CD4-positive, CD25-positive, alpha-beta regulatory T cell (primary cell): ENCODE results near the gene TREH. TPM values are rescaled to one million over a fixed set of nuclear protein-coding genes. Genes with fewer than 3 reads are reported as not detected.

ENCODE experiments used
- ATAC-seq, 2 donors: fragments of 150-1000 bp; cut with Tn5 transposase; one replicate each; pipeline ENCODE4 v1.10.0; 2021; ENCODE audit warnings: low read depth in 2 of 2, moderate number of reproducible peaks in 2 of 2, moderate library complexity in 1 of 2
- DNase-seq, 3 donors: peaks; one replicate each; pipeline versions ENCODE4 v3.0.0 to v3.0.0-alpha.2; 2012 to 2022; ENCODE audit warnings: mixed read lengths in 1 of 3
- H3K27ac ChIP-seq: one replicate; pipeline ENCODE4 v1.7.0; 2013; ENCODE audit warnings: mild to moderate bottlenecking, low read length; ENCODE audit not compliant: insufficient read depth, poor library complexity, severe bottlenecking
- H3K27me3 ChIP-seq: one replicate; pipeline ENCODE4 v1.7.0; 2013; ENCODE audit warnings: low read length; ENCODE audit not compliant: control insufficient read depth, insufficient read depth
- H3K36me3 ChIP-seq: one replicate; pipeline ENCODE4 v1.7.0; 2013; ENCODE audit warnings: mild to moderate bottlenecking, low read length, moderate library complexity; ENCODE audit not compliant: control insufficient read depth, insufficient read depth
- H3K4me1 ChIP-seq: 2 replicates; pipeline ENCODE4 v1.7.0; 2013; ENCODE audit warnings: mild to moderate bottlenecking, low read length; ENCODE audit not compliant: insufficient read depth, control insufficient read depth, poor library complexity, severe bottlenecking
- H3K4me3 ChIP-seq: one replicate; pipeline ENCODE4 v1.7.0; 2013; ENCODE audit warnings: low read depth, mild to moderate bottlenecking, low read length, moderate library complexity
- H3K9me3 ChIP-seq, 2 experiments: 1 replicate in 1 of 2; 2 replicates in 1 of 2; pipeline ENCODE4 v1.7.0; 2013; ENCODE audit warnings: low read length in 2 of 2, mild to moderate bottlenecking in 1 of 2, moderate library complexity in 1 of 2; ENCODE audit not compliant: control insufficient read depth in 2 of 2
- H3K27ac Mint-ChIP-seq, 3 donors: one replicate each; pipeline ENCODE4 v1.8.0; 2020 to 2022; ENCODE audit warnings: mild to moderate bottlenecking in 3 of 3, mixed read lengths in 3 of 3, moderate library complexity in 2 of 3
- H3K27me3 Mint-ChIP-seq: one replicate; pipeline ENCODE4 v1.8.0; 2022; ENCODE audit warnings: mild to moderate bottlenecking, mixed read lengths
- H3K36me3 Mint-ChIP-seq: one replicate; pipeline ENCODE4 v1.8.0; 2020; ENCODE audit warnings: mixed read lengths
- H3K4me1 Mint-ChIP-seq, 4 donors: one replicate each; pipeline ENCODE4 v1.8.0; 2020 to 2022; ENCODE audit warnings: mixed read lengths in 4 of 4, mild to moderate bottlenecking in 1 of 4
- H3K4me3 Mint-ChIP-seq, 4 donors: one replicate each; pipeline ENCODE4 v1.8.0; 2020 to 2022; ENCODE audit warnings: mild to moderate bottlenecking in 4 of 4, mixed read lengths in 4 of 4, moderate library complexity in 3 of 4
- H3K9me3 Mint-ChIP-seq, 7 donors: one replicate each; pipeline ENCODE4 v1.8.0; 2020 to 2022; ENCODE audit warnings: mixed read lengths in 7 of 7, mild to moderate bottlenecking in 3 of 7, moderate library complexity in 2 of 7
- polyA plus RNA-seq, 4 donors: library from polyadenylated mRNA; unstranded; fragments of 300-500 nt; fragmentation: Illumina TruSeq; gene quantifications; one replicate each; pipeline ENCODE4 v1.2.3, GENCODE V29; 2021
- total RNA-seq: library from RNA; stranded (reverse); gene quantifications from one replicate; pipeline ENCODE4 v1.2.3, GENCODE V29; 2022

TREH gene
- total and polyA plus RNA-seq, 5 donors from 2014 or later: not detected

DNA sequence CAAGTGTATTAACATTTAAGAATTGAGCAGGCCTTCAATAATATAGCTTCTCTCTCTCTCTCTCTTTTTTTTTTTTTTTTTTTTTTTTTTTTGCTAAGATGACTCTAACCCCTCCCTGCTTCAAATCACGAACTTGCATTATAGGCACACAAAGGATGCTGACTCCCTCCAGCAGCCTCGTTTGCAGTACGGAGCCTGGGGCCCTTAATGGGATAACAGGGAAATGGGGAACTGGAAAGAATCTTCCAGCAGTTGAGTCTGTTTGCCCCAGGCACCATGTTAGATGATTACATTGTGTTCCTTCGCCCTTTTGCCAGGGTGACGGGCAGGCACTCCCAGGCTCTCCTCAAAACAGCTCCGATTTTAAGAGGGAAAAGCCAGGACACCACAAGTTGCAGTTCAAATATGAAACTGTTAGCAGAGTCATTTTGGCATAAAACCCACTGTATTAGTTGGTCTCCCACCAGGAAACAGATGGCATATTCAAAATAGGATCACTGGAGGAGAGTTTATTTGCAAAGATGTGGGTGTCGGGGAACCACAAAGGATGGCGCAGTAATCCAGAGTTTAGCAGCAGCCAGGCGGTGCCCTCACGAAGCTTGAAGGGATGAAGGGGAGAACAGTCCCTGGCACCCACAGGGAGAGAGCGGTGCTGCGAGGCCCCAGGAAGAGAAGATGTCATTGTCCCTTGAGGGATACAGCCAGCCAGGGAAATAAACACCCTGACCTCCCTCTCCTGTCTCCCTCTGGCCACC lies 26.5 kb upstream of the TREH start:
- ATAC-seq (peak in 1 of 2 donors; percentile 23), DNase-seq (no peak)
- peak overlapping the region; percentile 44 for H3K4me3 ChIP-seq
- no peaks in the 10 kb centered on the region for H3K36me3 ChIP-seq
- H3K27me3 ChIP-seq: no peaks in the 10 kb centered on the region
- peak overlapping the region; percentile 95 to 97 (median 97) for H3K27ac Mint-ChIP-seq
- peaks cover 41% of the 10 kb centered on the region for H3K4me1 ChIP-seq
- no peaks in the 10 kb centered on the region for H3K9me3 ChIP-seq
- peak overlapping the region; percentile 63 for H3K27ac ChIP-seq
- H3K4me1 Mint-ChIP-seq: peaks cover 18 to 63% (median 30%) of the 10 kb centered on the region in 4 donors
- H3K36me3 Mint-ChIP-seq: no peaks in the 10 kb centered on the region
- peaks cover 0 to 2% (median 0%) of the 10 kb centered on the region in 7 donors for H3K9me3 Mint-ChIP-seq
- H3K27me3 Mint-ChIP-seq: peaks cover 6% of the 10 kb centered on the region
- H3K4me3 Mint-ChIP-seq: peak overlapping the region; percentile 51 to 83 (median 80)

DNA sequence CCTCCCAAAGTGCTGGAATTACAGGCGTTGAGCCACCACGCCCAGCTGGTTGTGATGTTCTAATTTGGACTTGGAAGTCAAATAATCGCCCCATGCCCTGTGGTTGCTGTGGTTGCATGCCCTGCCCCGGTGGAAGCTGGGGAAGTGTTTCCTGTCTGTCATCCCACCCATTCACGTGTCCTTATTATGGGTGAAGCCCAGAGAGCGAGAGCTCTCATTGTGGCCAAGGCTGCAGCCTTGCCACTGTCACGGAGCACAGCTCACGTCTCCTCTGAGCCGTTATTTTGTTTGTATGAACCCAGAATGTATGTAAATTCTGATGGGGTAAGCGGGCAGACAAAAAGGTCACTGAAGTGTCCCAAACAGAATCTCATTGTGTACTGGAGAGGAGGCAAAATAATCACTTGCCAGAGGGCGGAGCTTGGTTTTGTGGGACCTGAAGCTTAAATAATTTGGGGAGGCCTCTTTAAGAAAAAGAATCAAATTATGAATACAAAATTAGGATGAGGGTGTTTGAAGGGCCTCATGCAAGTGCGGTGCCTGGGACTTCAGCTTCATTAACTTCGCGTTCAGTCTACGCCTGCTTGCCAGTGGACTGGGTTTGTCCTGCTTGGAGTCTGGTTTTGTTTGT lies 25.8 kb upstream of the TREH start:
- H3K27ac Mint-ChIP-seq: peak overlapping the region; percentile 95 to 97 (median 97)
- peak; percentile 78 to 89 for ATAC-seq
- H3K9me3 Mint-ChIP-seq: peaks cover 0 to 4% (median 2%) of the 10 kb centered on the region in 7 donors
- Histone ChIP-seq H3K9me3 (peaks cover 0 to 3% of the 10 kb centered on the region in 2 experiments), H3K27ac (peak overlapping the region; percentile 63), H3K36me3 (no peaks in the 10 kb centered on the region), H3K4me1 (peaks cover 46% of the 10 kb centered on the region), H3K27me3 (no peaks in the 10 kb centered on the region), H3K4me3 (peak overlapping the region; percentile 44)
- peaks cover 6% of the 10 kb centered on the region for H3K27me3 Mint-ChIP-seq
- peaks cover 21 to 68% (median 33%) of the 10 kb centered on the region in 4 donors for H3K4me1 Mint-ChIP-seq
- DNase-seq: peak in 2 of 3 donors; percentile 61 to 89
- peak overlapping the region; percentile 51 to 83 (median 80) for H3K4me3 Mint-ChIP-seq
- no peaks in the 10 kb centered on the region for H3K36me3 Mint-ChIP-seq

DNA sequence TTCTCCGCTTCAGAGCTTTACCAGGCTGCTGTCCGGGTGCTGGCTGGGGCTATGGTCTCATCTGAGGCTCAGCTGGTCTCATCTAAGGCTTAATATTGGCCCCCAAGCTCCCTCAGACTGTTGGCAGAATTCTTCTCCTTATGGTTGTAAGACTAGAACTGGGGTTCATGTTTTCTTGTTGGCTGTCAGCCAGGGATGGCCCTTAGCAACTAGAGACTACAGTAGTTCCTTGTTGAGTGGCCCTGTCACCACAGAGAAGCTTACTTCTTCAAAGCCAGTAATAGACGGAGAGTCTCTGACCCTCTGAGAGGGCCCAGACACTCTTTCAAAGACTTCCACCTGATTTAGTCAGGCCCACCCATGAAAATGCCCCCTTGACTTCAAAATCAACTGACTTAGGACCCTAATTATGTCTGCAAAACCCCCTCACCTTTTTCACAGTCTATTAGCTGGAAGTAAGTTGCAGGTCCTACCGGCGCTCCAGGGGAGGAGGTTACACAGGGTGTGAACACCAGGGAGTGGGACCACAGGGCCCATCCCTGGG lies 24.2 kb upstream of the TREH start:
- no peaks in the 10 kb centered on the region for H3K36me3 ChIP-seq
- H3K9me3 ChIP-seq: peaks cover 0 to 3% of the 10 kb centered on the region in 2 experiments
- ATAC-seq (no peak), DNase-seq (no peak)
- Mint-ChIP-seq H3K4me3 (peak overlapping the region in 2 of 4 donors; percentile 8 to 43), H3K27me3 (peaks cover 6% of the 10 kb centered on the region), H3K36me3 (no peaks in the 10 kb centered on the region), H3K9me3 (peaks cover 0 to 8% (median 2%) of the 10 kb centered on the region in 7 donors), H3K27ac (peak overlapping the region; percentile 56 to 97 (median 89)), H3K4me1 (peaks cover 30 to 84% (median 43%) of the 10 kb centered on the region in 4 donors)
- H3K27me3 ChIP-seq: no peaks in the 10 kb centered on the region
- H3K4me3 ChIP-seq: no peak overlapping the region
- H3K4me1 ChIP-seq: peaks cover 62% of the 10 kb centered on the region
- H3K27ac ChIP-seq: peak overlapping the region; percentile 43

DNA sequence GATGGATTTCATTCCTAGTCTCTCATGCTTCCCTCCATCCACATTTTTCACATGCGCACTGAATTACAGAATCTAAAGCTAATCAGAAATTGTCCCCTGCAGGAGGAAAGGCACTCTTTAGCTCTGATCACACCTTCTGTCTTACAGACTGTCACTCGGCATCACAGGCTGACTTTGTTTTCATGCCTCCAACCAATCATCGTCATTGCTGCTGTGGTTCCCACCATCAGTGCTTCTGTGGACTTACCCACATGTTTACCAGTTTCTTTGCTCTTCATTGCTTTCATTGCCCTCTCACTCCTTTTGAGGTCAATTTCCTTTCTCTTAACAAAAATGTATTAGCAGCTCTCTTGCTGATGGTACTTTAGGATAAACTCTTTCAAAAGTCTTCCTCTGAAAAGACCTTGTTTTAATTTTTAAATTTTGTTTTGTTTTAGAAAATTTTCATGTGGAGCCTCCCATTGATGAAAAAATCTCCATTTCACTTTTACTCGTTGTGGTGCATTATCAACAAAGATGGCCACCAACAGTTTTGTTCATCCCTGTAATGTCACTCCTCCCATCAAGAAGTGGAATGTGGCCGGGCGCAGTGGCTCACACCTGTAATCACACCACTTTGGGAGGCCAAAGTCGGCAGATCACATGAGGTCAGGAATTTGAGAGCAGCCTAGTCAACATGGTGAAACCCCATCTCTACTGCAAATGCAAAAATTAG lies 20.2 kb upstream of the TREH start:
- no peaks in the 10 kb centered on the region for H3K27me3 Mint-ChIP-seq
- peak; percentile 98 to 99 for ATAC-seq
- peaks cover 0 to 3% of the 10 kb centered on the region in 2 experiments for H3K9me3 ChIP-seq
- H3K36me3 Mint-ChIP-seq: no peaks in the 10 kb centered on the region
- H3K9me3 Mint-ChIP-seq: peaks cover 0 to 8% (median 2%) of the 10 kb centered on the region in 7 donors
- H3K4me3 ChIP-seq: peak overlapping the region; percentile 55
- H3K4me1 Mint-ChIP-seq: peaks cover 18 to 82% (median 40%) of the 10 kb centered on the region in 4 donors
- peaks cover 77% of the 10 kb centered on the region for H3K4me1 ChIP-seq
- DNase-seq: peak; percentile 60 to 90 (median 89)
- H3K27ac Mint-ChIP-seq: peak overlapping the region; percentile 97 to 98 (median 98)
- H3K4me3 Mint-ChIP-seq: peak overlapping the region; percentile 2 to 82 (median 74)
- H3K27me3 ChIP-seq: no peaks in the 10 kb centered on the region
- H3K27ac ChIP-seq: peak overlapping the region; percentile 75
- H3K36me3 ChIP-seq: no peaks in the 10 kb centered on the region

DNA sequence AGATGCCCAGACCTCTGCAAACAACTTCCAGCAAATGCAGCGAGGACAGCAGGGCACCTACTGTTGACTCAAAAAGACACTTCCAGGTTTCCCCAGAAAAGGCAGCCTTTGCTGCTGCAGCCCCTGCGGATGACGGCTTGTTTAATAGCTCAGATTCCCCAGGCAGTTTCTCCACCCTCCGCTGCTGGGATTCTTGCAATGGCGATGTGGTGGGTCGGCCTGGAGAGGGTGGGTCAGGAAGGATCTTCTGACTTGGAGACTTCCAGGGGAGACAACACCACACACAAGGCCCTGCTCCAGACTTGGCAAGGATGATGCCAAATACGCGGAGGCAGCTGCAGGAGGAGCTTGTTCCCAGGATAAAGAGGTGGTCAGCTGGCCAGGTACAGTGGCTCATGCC lies 17.9 kb upstream of the TREH start:
- DNase-seq (no peak), ATAC-seq (no peak)
- H3K36me3 Mint-ChIP-seq: no peaks in the 10 kb centered on the region
- Histone ChIP-seq H3K27me3 (no peaks in the 10 kb centered on the region), H3K36me3 (no peaks in the 10 kb centered on the region), H3K27ac (no peak overlapping the region), H3K9me3 (peaks cover 0 to 3% of the 10 kb centered on the region in 2 experiments), H3K4me3 (no peak overlapping the region), H3K4me1 (peaks cover 81% of the 10 kb centered on the region)
- peak overlapping the region; percentile 63 to 92 (median 89) for H3K27ac Mint-ChIP-seq
- H3K4me1 Mint-ChIP-seq: peaks cover 25 to 82% (median 46%) of the 10 kb centered on the region in 4 donors
- peak overlapping the region in 1 of 4 donors; percentile 40 for H3K4me3 Mint-ChIP-seq
- peaks cover 0 to 8% (median 2%) of the 10 kb centered on the region in 7 donors for H3K9me3 Mint-ChIP-seq
- H3K27me3 Mint-ChIP-seq: no peaks in the 10 kb centered on the region

DNA sequence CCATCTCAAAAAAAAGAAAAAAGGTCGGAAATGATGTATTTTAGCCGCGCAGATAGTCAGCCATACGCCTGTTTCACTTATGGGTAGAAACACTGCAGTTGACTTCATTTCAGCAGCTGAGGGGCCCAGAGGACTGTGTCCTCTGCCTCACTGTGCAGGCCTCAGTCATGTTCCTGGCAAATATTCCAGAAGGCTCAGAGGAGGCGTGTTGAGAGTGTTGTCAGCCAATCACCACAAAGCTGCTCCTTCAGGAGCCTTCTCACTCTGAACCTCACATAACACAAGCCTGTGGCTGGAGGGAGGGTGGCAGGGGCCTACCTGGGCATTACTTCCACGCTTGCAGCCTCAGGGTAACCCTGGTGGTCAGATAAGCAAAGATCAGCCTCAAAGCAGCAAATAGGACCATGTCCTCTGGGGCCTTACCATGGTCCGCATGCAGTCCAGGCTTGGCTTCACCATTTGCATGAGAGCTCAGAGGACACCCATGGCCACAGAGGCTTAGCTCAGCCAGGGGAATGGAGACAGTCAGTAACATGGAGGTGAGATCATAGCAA lies 17.3 kb upstream of the TREH start:
- H3K36me3 ChIP-seq: no peaks in the 10 kb centered on the region
- ATAC-seq (no peak), DNase-seq (no peak)
- H3K9me3 ChIP-seq: peaks cover 0 to 3% of the 10 kb centered on the region in 2 experiments
- H3K27me3 ChIP-seq: no peaks in the 10 kb centered on the region
- Mint-ChIP-seq H3K27ac (peak overlapping the region; percentile 63 to 92 (median 89)), H3K4me3 (peak overlapping the region in 2 of 4 donors; percentile 3 to 73), H3K36me3 (no peaks in the 10 kb centered on the region), H3K27me3 (no peaks in the 10 kb centered on the region), H3K9me3 (peaks cover 0 to 8% (median 2%) of the 10 kb centered on the region in 7 donors), H3K4me1 (peaks cover 30 to 84% (median 51%) of the 10 kb centered on the region in 4 donors)
- peak overlapping the region; percentile 26 for H3K27ac ChIP-seq
- H3K4me1 ChIP-seq: peaks cover 82% of the 10 kb centered on the region
- no peak overlapping the region for H3K4me3 ChIP-seq

DNA sequence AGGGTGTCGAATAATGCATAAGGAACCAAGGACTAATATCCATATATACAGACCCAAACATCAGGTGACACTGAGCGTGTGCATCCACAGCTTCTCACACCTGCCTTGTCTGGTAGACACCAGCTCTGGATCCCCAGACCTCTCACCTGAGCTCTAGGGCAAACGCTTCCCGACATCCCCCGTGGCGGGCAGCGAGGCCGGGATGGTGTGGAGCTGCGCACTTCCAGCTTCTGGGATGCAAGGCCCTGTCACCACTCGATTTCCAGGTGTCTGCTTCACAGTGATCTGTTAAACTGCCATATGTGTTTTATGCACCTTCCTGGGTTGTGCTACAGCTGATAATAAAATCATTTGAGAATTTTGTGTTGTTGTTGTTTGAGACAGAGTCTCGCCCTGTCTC lies 15.3 kb upstream of the TREH start:
- Histone ChIP-seq H3K4me3 (no peak overlapping the region), H3K4me1 (peaks cover 87% of the 10 kb centered on the region), H3K27ac (no peak overlapping the region), H3K36me3 (no peaks in the 10 kb centered on the region), H3K9me3 (no peaks in the 10 kb centered on the region), H3K27me3 (no peaks in the 10 kb centered on the region)
- DNase-seq (no peak), ATAC-seq (no peak)
- peak overlapping the region in 1 of 4 donors; percentile 11 for H3K4me3 Mint-ChIP-seq
- H3K27ac Mint-ChIP-seq: peak overlapping the region; percentile 91 to 96 (median 92)
- peaks cover 25 to 90% (median 54%) of the 10 kb centered on the region in 4 donors for H3K4me1 Mint-ChIP-seq
- H3K36me3 Mint-ChIP-seq: no peaks in the 10 kb centered on the region
- H3K9me3 Mint-ChIP-seq: peaks cover 0 to 2% (median 0%) of the 10 kb centered on the region in 7 donors
- H3K27me3 Mint-ChIP-seq: no peaks in the 10 kb centered on the region
